HEK293T (cell line): ENCODE results near the gene ANO7.

Experiments used
- ARNT ChIP-seq: fragments of 450-650 bp; IDR thresholded peaks from 2 replicates; pipeline ENCODE4 v1.6.1; 2017; ENCODE audit warnings: mild to moderate bottlenecking
- BHLHE40 ChIP-seq: fragments of 450-650 bp; IDR thresholded peaks from 2 replicates; pipeline ENCODE4 v1.6.1; 2016; ENCODE audit warnings: mild to moderate bottlenecking, moderate library complexity, borderline replicate concordance
- CTBP1 ChIP-seq: fragments of 450-650 bp; IDR thresholded peaks from 2 replicates; pipeline ENCODE4 v1.6.1; 2016; ENCODE audit warnings: borderline replicate concordance
- ELF4 ChIP-seq: fragments of 450-650 bp; IDR thresholded peaks from 2 replicates; pipeline ENCODE4 v1.6.1; 2017; ENCODE audit warnings: antibody characterized with exemption
- FOXM1 ChIP-seq: fragments of 450-650 bp; IDR thresholded peaks from 2 replicates; pipeline ENCODE4 v1.6.1; 2017; ENCODE audit warnings: mild to moderate bottlenecking, borderline replicate concordance
- HDGF ChIP-seq: fragments of 450-650 bp; IDR thresholded peaks from 2 replicates; pipeline ENCODE4 v1.6.1; 2017; ENCODE audit warnings: antibody characterized with exemption, borderline replicate concordance
- L3MBTL2 ChIP-seq: fragments of 450-650 bp; conservative IDR thresholded peaks from 2 replicates; pipeline ENCODE4 v1.6.1; 2016; ENCODE audit warnings: mild to moderate bottlenecking
- LEF1 ChIP-seq: fragments of 450-650 bp; IDR thresholded peaks from 2 replicates; pipeline ENCODE4 v1.6.1; 2017; ENCODE audit warnings: mild to moderate bottlenecking, borderline replicate concordance
- NFRKB ChIP-seq: fragments of 450-650 bp; IDR thresholded peaks from 2 replicates; pipeline ENCODE4 v1.6.1; 2016; ENCODE audit warnings: mild to moderate bottlenecking, moderate library complexity
- PKNOX1 ChIP-seq: fragments of 450-650 bp; IDR thresholded peaks from 2 replicates; pipeline ENCODE4 v1.6.1; 2016
- SP1 ChIP-seq: fragments of 450-650 bp; IDR thresholded peaks from 2 replicates; pipeline ENCODE4 v1.6.1; 2017
- SUZ12 ChIP-seq: fragments of 450-650 bp; IDR thresholded peaks from 2 replicates; pipeline ENCODE4 v1.6.1; 2016; ENCODE audit warnings: mild to moderate bottlenecking
- ZNF384 ChIP-seq: fragments of 450-650 bp; IDR thresholded peaks from 2 replicates; pipeline ENCODE4 v1.6.1; 2016

GRCh38 chr2:241215421-241215820 lies 26.9 kb downstream of the ANO7 start:
- TF ChIP-seq CTBP1: no peak
- TF ChIP-seq PKNOX1: no peak
- TF ChIP-seq ELF4: no peak
- TF ChIP-seq SP1: no peak
- no peak for TF ChIP-seq SUZ12
- TF ChIP-seq NFRKB: no peak
- no peak for TF ChIP-seq FOXM1
- TF ChIP-seq HDGF: no peak
- no peak for TF ChIP-seq BHLHE40
- no peak for TF ChIP-seq LEF1
- TF ChIP-seq L3MBTL2: no peak
- TF ChIP-seq ZNF384: no peak
- no peak for TF ChIP-seq ARNT
